ENCODE data around the gene KCTD16. TPM values are rescaled to one million over a fixed set of nuclear protein-coding genes. Genes with fewer than 3 reads are reported as not detected.

The KCTD16 gene
- total RNA-seq, 1 experiment from 2014 or later = 0.29 TPM

- DNase-seq = no peak
- ChIA-PET CTCF (no interaction called here), POLR2A (no interaction called here)
- no peaks in the 10 kb centered on the region for H3K9me3 ChIP-seq
- no peaks in the 10 kb centered on the region for H3K27me3 ChIP-seq (replicated peaks; ENCODE audit: control insufficient read depth, insufficient read depth, low read length)
- intact Hi-C loops (cut with micrococcal nuclease; ENCODE audit: unreplicated experiment) = loop anchor here (5.0 to 10.0 kb wide), 3 partner anchors 184 to 766 kb away; no protein-coding TSS in a partner anchor
- H3K27ac Mint-ChIP-seq (ENCODE audit: unreplicated experiment) = no peak overlapping the region
- H3K4me1 Mint-ChIP-seq (ENCODE audit: low read depth, unreplicated experiment) = peaks cover 6% of the 10 kb centered on the region
- no peaks in the 10 kb centered on the region for H3K36me3 ChIP-seq (ENCODE audit: control insufficient read depth, insufficient read depth, low read length)
- BruUV-seq (replicated peaks) = no TSS peak
- no peak overlapping the region for H3K4me3 Mint-ChIP-seq (ENCODE audit: unreplicated experiment)
- no peaks in the 10 kb centered on the region for H3K9me3 Mint-ChIP-seq (ENCODE audit: unreplicated experiment)
- H3K27me3 Mint-ChIP-seq (ENCODE audit: insufficient read depth, unreplicated experiment) = no peaks in the 10 kb centered on the region
- H3K4me3 ChIP-seq (ENCODE audit: low read depth, low read length) = no peak overlapping the region
- TF ChIP-seq CTCF (IDR thresholded peaks at IDR 0.05; ENCODE audit: insufficient read depth in 1 of 2, low read depth in 1 of 2, low read length in 1 of 2, severe bottlenecking in 1 of 2, unreplicated experiment in 1 of 2) = no peak
- no peaks in the 10 kb centered on the region for H3K36me3 Mint-ChIP-seq (ENCODE audit: insufficient read depth, unreplicated experiment)
- H3K4me1 ChIP-seq = no peaks in the 10 kb centered on the region
These were observed 298.4 kb downstream of the KCTD16 start for GRCh38 chr5:144469106-144469505.

GRCh38 chr5:144472221-144472620, 301.5 kb downstream of the KCTD16 start:
- BruUV-seq (replicated peaks) = no TSS peak
- ChIA-PET POLR2A (no interaction called here), CTCF (no interaction called here)
- intact Hi-C loops (cut with micrococcal nuclease; ENCODE audit: unreplicated experiment) = no loop called here
- Mint-ChIP-seq H3K36me3 (ENCODE audit: insufficient read depth, unreplicated experiment) (no peaks in the 10 kb centered on the region), H3K4me3 (ENCODE audit: unreplicated experiment) (no peak overlapping the region), H3K4me1 (ENCODE audit: low read depth, unreplicated experiment) (peaks cover 6% of the 10 kb centered on the region), H3K27me3 (ENCODE audit: insufficient read depth, unreplicated experiment) (no peaks in the 10 kb centered on the region), H3K27ac (ENCODE audit: unreplicated experiment) (no peak overlapping the region), H3K9me3 (ENCODE audit: unreplicated experiment) (no peaks in the 10 kb centered on the region)
- no peaks in the 10 kb centered on the region for H3K36me3 ChIP-seq (ENCODE audit: control insufficient read depth, insufficient read depth, low read length)
- no peaks in the 10 kb centered on the region for H3K27me3 ChIP-seq (replicated peaks; ENCODE audit: control insufficient read depth, insufficient read depth, low read length)
- no peak for TF ChIP-seq CTCF (IDR thresholded peaks at IDR 0.05; ENCODE audit: insufficient read depth in 1 of 2, low read depth in 1 of 2, low read length in 1 of 2, severe bottlenecking in 1 of 2, unreplicated experiment in 1 of 2)
- no peaks in the 10 kb centered on the region for H3K9me3 ChIP-seq
- DNase-seq = no peak
- H3K4me3 ChIP-seq (ENCODE audit: low read depth, low read length) = no peak overlapping the region
- H3K4me1 ChIP-seq = no peaks in the 10 kb centered on the region

- BruUV-seq (replicated peaks) = no TSS peak
- intact Hi-C loops (cut with micrococcal nuclease; ENCODE audit: unreplicated experiment) = no loop called here
- no peaks in the 10 kb centered on the region for H3K36me3 ChIP-seq (ENCODE audit: control insufficient read depth, insufficient read depth, low read length)
- no peak for DNase-seq
- no peaks in the 10 kb centered on the region for H3K36me3 Mint-ChIP-seq (ENCODE audit: insufficient read depth, unreplicated experiment)
- H3K4me3 ChIP-seq (ENCODE audit: low read depth, low read length) = no peak overlapping the region
- H3K27ac Mint-ChIP-seq (ENCODE audit: unreplicated experiment) = no peak overlapping the region
- no peak overlapping the region for H3K4me3 Mint-ChIP-seq (ENCODE audit: unreplicated experiment)
- ChIA-PET POLR2A (no interaction called here), CTCF (no interaction called here)
- no peaks in the 10 kb centered on the region for H3K9me3 ChIP-seq
- H3K4me1 ChIP-seq = no peaks in the 10 kb centered on the region
- H3K4me1 Mint-ChIP-seq (ENCODE audit: low read depth, unreplicated experiment) = no peaks in the 10 kb centered on the region
- no peaks in the 10 kb centered on the region for H3K9me3 Mint-ChIP-seq (ENCODE audit: unreplicated experiment)
- no peaks in the 10 kb centered on the region for H3K27me3 Mint-ChIP-seq (ENCODE audit: insufficient read depth, unreplicated experiment)
- TF ChIP-seq CTCF (IDR thresholded peaks at IDR 0.05; ENCODE audit: insufficient read depth in 1 of 2, low read depth in 1 of 2, low read length in 1 of 2, severe bottlenecking in 1 of 2, unreplicated experiment in 1 of 2) = no peak
- no peaks in the 10 kb centered on the region; the same call in 1 of the 2 replicates for H3K27me3 ChIP-seq (replicated peaks; ENCODE audit: control insufficient read depth, insufficient read depth, low read length)
These were observed 303.0 kb downstream of the KCTD16 start for GRCh38 chr5:144473650-144474049.
